K562 (cell line): ENCODE results near the gene RNF26. TPM values are rescaled to one million over a fixed set of nuclear protein-coding genes. Genes with fewer than 3 reads are reported as not detected.

Source experiments
- BCL6 ChIP-seq: fragments of 250-450 bp; sonication (Bioruptor Pico); IDR thresholded peaks from 2 replicates; pipeline ENCODE4 v1.4.0; 2020
- CCNT2 ChIP-seq: IDR thresholded peaks from 2 replicates; pipeline ENCODE4 v1.6.1; 2011; ENCODE audit warnings: borderline replicate concordance, low read depth, mild to moderate bottlenecking, moderate library complexity, mixed read lengths, low read length; ENCODE audit not compliant: insufficient read length; ENCODE audit errors: extremely low read depth
- HMBOX1 ChIP-seq: sonication (generic); IDR thresholded peaks from 2 replicates; pipeline ENCODE4 v1.6.1; 2016
- RBM22 ChIP-seq: fragments of 200-400 bp; formaldehyde crosslinking; IDR thresholded peaks from 2 replicates; pipeline ENCODE4 v1.6.1; 2018; ENCODE audit warnings: low read length, low read depth; ENCODE audit not compliant: poor library complexity, severe bottlenecking
- SFPQ ChIP-seq: fragments of 200-400 bp; formaldehyde crosslinking; IDR thresholded peaks from 2 replicates; pipeline ENCODE4 v1.6.1; 2017; ENCODE audit warnings: mild to moderate bottlenecking, low read depth, low read length, moderate library complexity
- TAF1 ChIP-seq: IDR thresholded peaks from 2 replicates; pipeline ENCODE4 v1.6.1; 2011; ENCODE audit warnings: mild to moderate bottlenecking, low read length, moderate library complexity; ENCODE audit not compliant: insufficient read depth, control insufficient read depth, severe bottlenecking; ENCODE audit errors: extremely low read depth
- ZHX1 ChIP-seq: fragments of 150-350 bp; conservative IDR thresholded peaks from 2 replicates; pipeline ENCODE4 v1.6.1; 2014; ENCODE audit warnings: low read length
- ZNF143 ChIP-seq: sonication (generic); formaldehyde crosslinking; IDR thresholded peaks from 2 replicates; pipeline ENCODE4 v1.9.0; 2022; ENCODE audit warnings: mild to moderate bottlenecking, missing genetic modification reagents
- ZNF318 ChIP-seq, 2 experiments: fragments of 450-650 bp; IDR thresholded peaks; 2 replicates each; pipeline ENCODE4 v1.6.1; 2016; ENCODE audit warnings: mild to moderate bottlenecking in 2 of 2, borderline replicate concordance in 1 of 2, low read depth in 1 of 2, moderate library complexity in 1 of 2
- ZNF589 ChIP-seq: fragments of 200-800 bp; sonication (Bioruptor generic); IDR thresholded peaks from 2 replicates; pipeline ENCODE4 v1.6.1; 2016; ENCODE audit warnings: low read depth, missing genetic modification characterization, missing compliant biosample characterization
- polyA plus RNA-seq, 8 experiments: library from polyadenylated mRNA; depleted of rRNA in 4 of 8; stranded (reverse) in 5 of 8; unstranded in 3 of 8; fragments of >200 nt; fragmentation: Nextera tagmentation in 2 of 8; fragmentation: Illumina TruSeq in 1 of 8; extraction: Ambion mirVana in 2 of 8; extraction: Trizol in 1 of 8; gene quantifications; 2 replicates each; pipeline versions ENCODE4 v1.2.1 to v1.2.3, GENCODE V29; 2011 to 2014; ENCODE audit warnings: inconsistent platforms in 1 of 8, missing spikeins in 1 of 8
- total RNA-seq, 7 experiments: library from RNA; depleted of rRNA in 6 of 7; stranded (reverse); fragments of >200 nt in 6 of 7; fragmentation: Illumina TruSeq in 2 of 7; extraction: Trizol in 2 of 7; gene quantifications; 2 replicates each; pipeline versions ENCODE4 v1.2.1 to v1.2.3, GENCODE V29; 2011 to 2021; ENCODE audit warnings: low replicate concordance in 1 of 7

Gene RNF26
- total and polyA plus RNA-seq, 9 of the 15 experiments (the other 6 are each of a cell fraction or from before 2014, with no cell fraction given), result 5.3 to 53.6 (median 12.7) TPM

GRCh38 chr11:119378851-119379465, 44.6 kb downstream of the RNF26 start (continued):
- TF ChIP-seq TAF1 (no peak), ZNF143 (CRISPR knock-in tag) (no peak), SFPQ (no peak), ZNF589 (CRISPR knock-in tag) (no peak), ZNF318 (IDR thresholded peaks at IDR 0.05; ENCODE audit: borderline replicate concordance in 1 of 2, low read depth in 1 of 2) (no peak), HMBOX1 (peak; percentile 32; the same call in 1 of the 2 replicates), ZHX1 (no peak), CCNT2 (no peak), BCL6 (CRISPR knock-in tag) (no peak), RBM22 (no peak)
